Omental fat pad (tissue), 4 donors: Measurements from ENCODE around the gene CHRFAM7A. TPM values are rescaled to one million over a fixed set of nuclear protein-coding genes. Genes with fewer than 3 reads are reported as not detected.
A peak's percentile ranks its signal among the peaks of the same experiment; 100 is the strongest.
"Not testable (repeated sequence)": the region's sequence is repeated elsewhere in the genome, so short reads cannot be mapped to it uniquely, and the experiment has no call there.

Experiments
- ATAC-seq: fragments of 150-250 bp; one replicate; pipeline ENCODE4 v1.9.1; 2016; ENCODE audit warnings: mild to moderate bottlenecking, moderate library complexity; ENCODE audit not compliant: low FRiP score
- DNase-seq: peaks from one replicate; pipeline ENCODE4 v3.0.0-alpha.2; 2019; ENCODE audit warnings: low spot score
- small RNA-seq: library from RNA; depleted of rRNA; stranded (forward); fragments of <200 nt; gene quantifications from one replicate; pipeline ENCODE3, GENCODE V24; 2016
- total RNA-seq, 4 donors: library from RNA; depleted of rRNA; stranded (reverse); fragments of >200 nt; gene quantifications; one replicate each; pipeline ENCODE4 v1.1.0, GENCODE V29; 2016

CHRFAM7A gene
- total RNA-seq, 4 donors from 2014 or later, result 1.3 to 3.4 (median 3.0) TPM

GRCh38 chr15:30334152-30334551, 59.2 kb downstream of the CHRFAM7A start:
- not testable (repeated sequence) for ATAC-seq

DNA sequence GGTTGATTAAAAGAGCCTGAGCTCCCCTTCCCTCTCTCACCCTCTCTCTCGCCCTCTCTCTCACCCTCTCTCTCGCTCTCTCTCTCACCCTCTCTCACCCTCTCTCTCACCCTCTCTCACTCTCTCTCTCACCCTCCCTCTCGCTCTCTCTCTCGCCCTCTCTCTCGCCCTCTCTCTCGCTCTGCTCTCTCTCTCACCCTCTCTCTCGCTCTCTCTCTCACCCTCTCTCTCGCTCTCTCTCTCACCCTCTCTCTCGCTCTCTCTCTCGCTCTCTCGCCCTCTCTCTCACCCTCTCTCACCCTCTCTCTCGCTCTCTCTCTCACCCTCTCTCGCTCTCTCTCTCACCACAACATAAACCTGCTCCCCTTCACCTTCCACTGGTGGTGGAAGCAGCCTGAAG, 67.2 kb downstream of the CHRFAM7A start:
- not testable (repeated sequence) for DNase-seq
- peak; percentile 28 for ATAC-seq

More at GRCh38 chr15:30334152-30334551, 59.2 kb downstream of the CHRFAM7A start:
- DNase-seq, result not testable (repeated sequence)

- ATAC-seq, DNase-seq: not testable (repeated sequence)
Observed at GRCh38 chr15:30321063-30321462, 72.3 kb downstream of the CHRFAM7A start.

DNA sequence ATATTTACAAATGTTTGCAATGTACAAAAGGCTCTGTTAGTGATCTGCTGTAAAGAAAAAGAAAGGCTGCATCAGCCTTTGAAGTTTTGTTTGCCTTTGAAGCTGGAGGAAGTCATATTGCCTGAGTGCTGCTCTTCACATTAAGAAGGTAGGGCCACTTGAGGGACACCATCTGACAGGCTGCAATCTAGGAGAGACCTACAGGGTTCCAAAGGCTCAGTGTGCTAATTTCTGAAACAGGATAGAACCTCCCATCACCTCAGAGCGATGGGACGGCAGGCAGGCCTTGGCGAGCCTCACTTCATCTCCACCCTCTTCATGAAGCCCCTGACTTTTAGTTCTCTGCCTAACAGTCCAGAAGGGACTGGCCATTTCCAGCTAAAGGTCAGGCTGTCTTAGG, 77.6 kb downstream of the CHRFAM7A start:
- DNase-seq, ATAC-seq: not testable (repeated sequence)

DNA sequence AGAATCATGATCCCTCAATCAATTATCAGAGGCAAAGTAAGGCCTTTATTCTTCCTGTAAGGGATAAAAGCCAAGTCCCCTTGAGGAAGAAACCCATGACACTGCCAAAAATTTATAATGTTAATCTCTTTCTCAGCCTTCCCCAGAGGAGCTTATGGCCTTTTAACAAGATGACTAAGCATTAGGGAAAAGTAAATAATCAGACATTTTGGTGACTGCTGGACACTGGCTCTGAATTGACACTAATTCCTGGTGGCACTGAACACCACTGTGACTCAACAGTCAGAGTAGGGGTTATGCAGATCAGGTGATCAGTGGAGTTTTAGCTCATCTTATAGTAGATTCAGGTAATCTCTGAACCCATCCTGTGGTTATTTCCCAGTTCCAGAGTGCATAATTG, 82.8 kb downstream of the CHRFAM7A start:
- not testable (repeated sequence) for ATAC-seq, DNase-seq

Small RNAs within 50 kb of the gene (small RNA-seq; reads per million reads assigned to genes)
- not detected for gene AC019322.2
- not detected for gene RF00019
- not detected for gene RF00096
- not detected for gene RN7SL196P

Other genes with a start within 250 kb of the CHRFAM7A start
- 1 to 10 TPM; 2.5 to 4.9 (median 3.7) TPM for gene GOLGA8R, start 20.7 kb upstream of the CHRFAM7A start, total RNA-seq
- gene GOLGA8Q, start 158.5 kb upstream of the CHRFAM7A start, total RNA-seq, result 1 to 10 TPM in 3 of 4 donors, under 1 TPM in 1; 0.72 to 3.3 (median 2.3) TPM
- 1 to 10 TPM in 3 of 4 donors, not detected in 1; 1.2 to 8.9 (median 2.2) TPM for gene GOLGA8H, start 210.5 kb upstream of the CHRFAM7A start, total RNA-seq